Spleen (tissue), 7 donors: Measurements from ENCODE around the gene TRIM7.

ENCODE experiments used
- CTCF ChIP-seq, 11 experiments: fragments of 200-600 bp in 7 of 11; fragments of 450-650 bp in 4 of 11; sonication (generic) in 4 of 11; IDR thresholded peaks in 8 of 11; conservative IDR thresholded peaks in 3 of 11; 1 replicate in 7 of 11; 2 replicates in 4 of 11; pipeline versions ENCODE4 v1.4.0 to v1.8.0; 2016 to 2021; ENCODE audit warnings: antibody characterized with exemption in 11 of 11, inconsistent platforms in 4 of 11, mild to moderate bottlenecking in 1 of 11
- POLR2A ChIP-seq, 3 donors: fragments of 450-650 bp; IDR thresholded peaks; one replicate each; pipeline ENCODE4 v1.5.1; 2017; ENCODE audit warnings: antibody characterized with exemption in 3 of 3, mild to moderate bottlenecking in 1 of 3
- donor health status: DM: no; HTN: no; CAD: no; lungs with moderate emphysema.
- donor health status: DM: no; HTN: no; CAD: no.
- donor health status: DM: no; HTN: no; CAD: no.

- TF ChIP-seq POLR2A (IDR thresholded peaks at IDR 0.05) = no peak
- TF ChIP-seq CTCF (IDR thresholded peaks at IDR 0.05 in 8 of 11, conservative IDR thresholded peaks at IDR 0.05 in 3 of 11) = no peak
These were observed 54.9 kb downstream of the TRIM7 start for GRCh38 chr5:181149806-181150733.
